Inflammatory macrophage (primary cell): Measurements from ENCODE around the gene AATF.

Source experiments
- DNase-seq, 2 donors: peaks; one replicate each; pipeline ENCODE4 v3.0.0-alpha.2; 2020 to 2022
- total RNA-seq, 18 experiments: gene quantifications; one replicate each; lab custom pipeline; 2026; ENCODE audit warnings: mixed read lengths in 6 of 18, inconsistent platforms in 2 of 18; lab: John Stamatoyannopoulos, UW

Gene AATF, protein sequence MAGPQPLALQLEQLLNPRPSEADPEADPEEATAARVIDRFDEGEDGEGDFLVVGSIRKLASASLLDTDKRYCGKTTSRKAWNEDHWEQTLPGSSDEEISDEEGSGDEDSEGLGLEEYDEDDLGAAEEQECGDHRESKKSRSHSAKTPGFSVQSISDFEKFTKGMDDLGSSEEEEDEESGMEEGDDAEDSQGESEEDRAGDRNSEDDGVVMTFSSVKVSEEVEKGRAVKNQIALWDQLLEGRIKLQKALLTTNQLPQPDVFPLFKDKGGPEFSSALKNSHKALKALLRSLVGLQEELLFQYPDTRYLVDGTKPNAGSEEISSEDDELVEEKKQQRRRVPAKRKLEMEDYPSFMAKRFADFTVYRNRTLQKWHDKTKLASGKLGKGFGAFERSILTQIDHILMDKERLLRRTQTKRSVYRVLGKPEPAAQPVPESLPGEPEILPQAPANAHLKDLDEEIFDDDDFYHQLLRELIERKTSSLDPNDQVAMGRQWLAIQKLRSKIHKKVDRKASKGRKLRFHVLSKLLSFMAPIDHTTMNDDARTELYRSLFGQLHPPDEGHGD
- 18.8 to 76.9 (median 56.7) reads per million in 18 experiments for total RNA-seq

DNA sequence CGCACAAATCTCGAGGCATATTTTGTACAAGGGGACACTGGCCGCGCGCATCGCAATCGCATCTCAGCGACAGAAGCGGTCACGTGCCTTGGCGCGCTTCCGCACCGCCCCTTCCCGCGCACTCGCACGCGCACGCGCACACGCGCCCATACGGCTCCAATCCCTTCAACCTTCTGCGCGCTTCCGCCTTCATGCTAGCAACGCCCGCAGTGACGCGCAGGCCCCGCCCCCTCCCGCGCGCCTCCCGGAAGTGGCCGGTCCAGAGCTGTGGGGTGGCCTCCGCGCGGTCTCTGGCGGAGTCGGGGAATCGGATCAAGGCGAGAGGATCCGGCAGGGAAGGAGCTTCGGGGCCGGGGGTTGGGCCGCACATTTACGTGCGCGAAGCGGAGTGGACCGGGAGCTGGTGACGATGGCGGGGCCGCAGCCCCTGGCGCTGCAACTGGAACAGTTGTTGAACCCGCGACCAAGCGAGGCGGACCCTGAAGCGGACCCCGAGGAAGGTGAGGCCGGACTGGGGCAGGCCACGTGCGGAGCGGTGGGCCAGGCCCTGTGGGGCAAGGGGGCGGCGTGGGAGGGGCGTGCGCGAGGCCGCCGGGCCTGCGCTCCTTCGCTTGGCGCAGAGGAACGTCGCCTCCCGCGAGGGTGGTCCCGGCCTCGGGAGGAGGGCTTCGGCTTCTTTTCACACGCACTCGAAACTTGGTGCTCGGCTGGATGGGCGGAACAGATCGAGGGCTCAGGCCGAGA is at the start of gene AATF:
TSS of gene AATF (plus strand) at position 238 of the 744 bp plus-strand sequence. CDS start at position 410, 172 bp downstream.
- DNase-seq: peak; percentile 98

DNA sequence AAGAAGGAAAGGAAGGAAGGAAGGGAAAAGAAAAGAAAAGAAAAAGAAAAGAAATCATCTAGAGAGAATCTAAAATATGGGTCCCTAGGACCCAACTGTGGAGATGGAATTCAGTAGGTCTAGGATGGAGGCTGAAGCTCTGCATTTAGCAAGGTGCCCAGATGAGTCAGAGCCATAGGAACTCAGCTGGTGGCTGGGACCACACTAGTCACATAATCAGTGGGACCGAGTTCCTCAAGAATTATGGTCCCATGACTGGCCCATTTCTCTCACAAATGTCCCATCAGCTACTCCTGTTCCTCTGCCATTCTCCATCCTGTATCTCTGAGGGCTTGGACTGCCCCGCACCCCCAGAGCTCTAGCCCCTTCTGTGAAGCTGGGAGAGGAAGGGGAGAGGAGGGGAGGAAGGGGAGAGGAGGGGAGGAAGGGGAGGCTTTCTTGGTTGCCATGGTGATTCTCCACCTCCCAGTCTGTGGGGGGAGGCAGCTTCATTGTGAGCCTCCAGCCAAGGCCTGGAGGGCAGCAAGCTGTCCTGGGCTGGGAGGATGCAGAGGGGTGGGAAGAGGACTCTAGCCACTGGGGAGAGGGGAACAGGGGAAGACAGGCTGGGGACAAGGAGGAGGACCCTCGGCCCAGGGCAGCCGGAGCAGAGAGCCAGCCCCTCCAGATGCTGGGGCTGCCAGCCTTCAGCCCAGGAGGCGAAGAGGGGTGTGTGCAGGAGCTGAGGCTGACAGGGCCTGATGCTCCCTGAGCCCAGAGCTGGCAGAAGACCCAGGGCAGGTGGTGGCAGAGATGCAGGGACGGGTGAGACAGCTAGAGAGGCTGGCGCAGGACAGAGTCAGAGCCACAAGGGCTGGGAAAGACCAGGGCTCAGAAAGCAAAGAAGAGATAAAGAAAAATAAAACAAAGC is 49.2 kb upstream of the AATF start:
- DNase-seq: peak in 1 of 2 donors; percentile 3

DNA sequence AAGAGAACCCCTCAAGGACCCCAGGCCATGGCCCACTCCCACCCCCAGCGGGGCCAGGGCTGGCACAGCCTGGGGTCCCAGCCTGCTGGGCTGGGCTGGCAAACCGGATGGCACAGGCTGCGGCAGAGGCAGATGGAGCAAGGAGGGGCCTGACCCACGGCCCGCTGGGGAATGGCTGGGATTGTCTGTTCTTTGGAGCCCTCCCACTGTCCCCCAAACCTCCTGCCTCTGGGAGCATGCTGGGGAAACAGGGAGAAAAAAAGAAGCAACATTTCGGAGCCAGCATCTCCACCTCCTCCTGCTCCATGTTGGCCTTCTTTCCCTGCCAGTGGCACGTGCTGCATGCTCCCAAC is 48.6 kb upstream of the AATF start:
- DNase-seq: no peak

DNA sequence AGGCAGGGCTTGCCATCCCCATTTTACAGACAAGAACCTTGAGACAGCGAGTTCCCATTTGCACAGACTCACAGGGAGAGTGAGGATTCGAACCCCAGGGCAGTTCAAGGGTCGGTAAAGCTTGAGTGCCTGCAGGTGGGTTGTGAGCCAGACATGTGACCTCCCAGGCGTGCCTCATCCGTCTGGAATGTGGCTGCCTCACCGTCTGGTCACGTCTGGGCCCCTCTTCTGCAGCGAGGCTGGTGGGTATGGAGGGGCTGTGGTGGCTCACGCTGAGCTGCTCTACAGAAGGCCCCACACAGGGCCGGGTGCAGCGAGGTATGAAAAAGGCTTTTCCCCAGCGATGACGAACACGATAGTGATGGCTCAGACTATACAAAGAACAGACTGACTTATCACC is 47.2 kb upstream of the AATF start:
- no peak for DNase-seq

DNA sequence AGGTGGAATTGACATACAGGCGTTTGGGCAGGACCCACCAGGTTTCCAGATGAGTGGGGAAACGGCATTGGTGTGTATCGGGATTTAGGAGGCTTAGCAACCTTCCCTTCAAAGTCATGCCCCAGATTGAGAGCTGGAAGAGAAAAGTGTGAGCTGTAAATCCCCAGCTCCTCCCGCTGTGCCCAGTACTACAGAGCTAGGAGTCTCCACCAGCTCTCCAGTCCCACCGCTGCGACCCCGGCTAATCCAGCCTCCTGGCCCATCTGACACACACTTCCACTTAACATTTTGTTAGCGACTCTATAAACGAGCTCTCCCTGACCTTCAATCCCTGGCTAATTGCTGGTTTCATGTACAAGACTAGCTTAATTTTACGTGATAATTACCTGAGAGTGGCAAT is 41.3 kb upstream of the AATF start:
- no peak for DNase-seq

DNA sequence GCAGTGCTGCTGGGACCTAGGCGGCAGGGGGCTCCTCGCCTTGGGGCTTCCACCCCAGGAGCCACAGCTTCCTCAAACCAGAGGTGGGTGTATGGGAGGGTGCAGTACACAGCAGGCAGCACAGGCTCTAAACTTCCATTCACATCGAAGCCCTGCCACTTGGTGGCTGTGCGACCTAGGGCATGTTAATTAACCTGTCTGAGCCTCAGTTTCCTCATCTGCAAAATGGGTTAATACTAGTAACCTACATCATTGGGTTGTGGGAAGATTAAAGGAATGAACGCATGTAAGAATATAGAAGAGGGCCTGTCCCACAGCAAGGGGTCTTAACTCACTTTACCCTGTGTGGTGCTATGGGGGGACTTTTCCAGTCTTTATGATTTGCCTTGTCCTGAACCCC is 38.2 kb upstream of the AATF start:
- DNase-seq: no peak

DNA sequence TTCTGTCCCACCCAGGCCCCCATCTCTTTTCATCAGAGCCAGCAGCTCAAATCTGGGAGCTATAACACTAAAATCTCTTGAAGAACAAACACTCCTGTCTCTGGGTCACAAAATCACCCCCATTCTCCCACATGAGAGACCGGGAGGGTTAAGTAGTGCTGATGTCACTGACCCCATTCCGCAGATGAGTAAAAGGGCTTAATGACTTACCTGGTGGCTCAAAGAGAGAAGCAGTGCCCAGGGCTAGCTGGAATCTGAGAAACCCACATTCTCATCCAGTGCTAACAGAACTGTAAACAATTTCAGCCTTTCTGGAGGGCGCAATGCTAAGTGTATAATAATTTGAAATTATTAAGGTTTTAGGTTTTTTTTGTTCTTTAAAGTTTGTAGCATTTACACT is 37.8 kb upstream of the AATF start:
- no peak for DNase-seq

DNA sequence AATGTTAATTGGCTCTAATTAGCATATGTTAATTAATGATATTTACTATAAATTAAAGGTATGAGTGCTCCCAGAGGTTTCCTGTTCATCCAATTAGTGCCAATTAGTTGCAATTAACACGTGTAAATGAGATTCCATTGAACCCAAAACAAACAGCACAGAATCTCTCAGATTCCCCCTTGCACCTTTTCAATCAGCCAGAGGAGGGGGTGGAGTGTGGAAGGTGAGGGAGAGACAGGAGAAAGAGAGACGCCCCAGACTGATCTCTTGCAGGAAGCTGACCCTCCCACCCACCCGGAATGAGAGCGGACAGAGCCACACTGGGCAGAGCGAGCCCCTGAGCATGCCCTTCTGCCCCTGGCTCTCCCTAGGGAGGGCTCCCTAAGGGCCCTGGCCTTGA is 35.6 kb upstream of the AATF start:
- DNase-seq: no peak

DNA sequence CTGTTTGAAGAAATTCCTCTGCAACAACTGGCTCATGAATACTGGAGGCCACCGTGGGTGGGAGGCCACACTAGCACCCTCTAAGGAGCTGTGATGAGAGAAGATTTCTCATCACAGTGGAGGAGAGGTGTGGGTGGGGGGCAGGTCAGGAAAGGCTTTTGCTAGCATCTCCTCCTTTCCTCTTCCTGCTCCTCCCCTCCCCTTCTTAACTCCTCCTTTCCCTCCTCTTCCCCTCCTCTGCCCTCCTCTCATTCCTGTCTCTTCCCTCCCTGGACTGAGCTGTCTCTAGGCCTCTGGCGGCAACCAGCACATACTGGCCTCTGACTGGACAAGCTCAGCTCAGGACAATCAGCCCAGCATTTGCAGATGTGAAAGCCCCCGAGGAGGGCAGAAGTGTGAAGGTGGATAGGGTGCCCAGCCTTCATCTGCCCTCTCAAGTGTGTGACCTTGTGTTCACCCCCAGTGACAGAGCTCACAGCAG is 30.5 kb upstream of the AATF start:
- peak; percentile 11 to 64 for DNase-seq

DNA sequence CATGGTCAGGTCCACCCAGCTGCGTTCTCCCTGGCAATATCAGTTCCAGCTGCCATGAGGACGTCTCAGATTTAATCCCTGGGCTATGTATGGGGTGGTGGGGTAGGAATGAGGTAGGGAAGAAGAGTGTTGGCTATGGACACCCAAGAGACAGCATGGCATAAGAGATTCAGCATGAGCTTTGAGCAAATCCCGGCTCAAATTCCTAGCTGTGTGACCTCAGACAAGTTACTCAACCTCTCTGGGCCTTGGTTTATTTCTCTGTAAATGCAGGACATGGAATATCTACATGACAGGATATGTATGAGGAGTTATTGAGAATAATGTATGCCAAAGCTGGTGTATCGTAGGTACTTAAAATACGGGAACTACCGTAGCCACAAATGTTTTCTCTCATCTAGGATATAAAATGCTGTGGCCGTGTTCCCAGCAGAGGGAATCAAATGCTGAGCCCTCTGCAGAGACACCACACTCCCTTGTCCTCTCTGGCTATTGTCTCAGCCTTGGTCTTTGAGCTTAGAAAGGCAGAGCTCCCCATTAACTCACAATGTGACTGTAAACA is 29.3 kb upstream of the AATF start:
- no peak for DNase-seq

DNA sequence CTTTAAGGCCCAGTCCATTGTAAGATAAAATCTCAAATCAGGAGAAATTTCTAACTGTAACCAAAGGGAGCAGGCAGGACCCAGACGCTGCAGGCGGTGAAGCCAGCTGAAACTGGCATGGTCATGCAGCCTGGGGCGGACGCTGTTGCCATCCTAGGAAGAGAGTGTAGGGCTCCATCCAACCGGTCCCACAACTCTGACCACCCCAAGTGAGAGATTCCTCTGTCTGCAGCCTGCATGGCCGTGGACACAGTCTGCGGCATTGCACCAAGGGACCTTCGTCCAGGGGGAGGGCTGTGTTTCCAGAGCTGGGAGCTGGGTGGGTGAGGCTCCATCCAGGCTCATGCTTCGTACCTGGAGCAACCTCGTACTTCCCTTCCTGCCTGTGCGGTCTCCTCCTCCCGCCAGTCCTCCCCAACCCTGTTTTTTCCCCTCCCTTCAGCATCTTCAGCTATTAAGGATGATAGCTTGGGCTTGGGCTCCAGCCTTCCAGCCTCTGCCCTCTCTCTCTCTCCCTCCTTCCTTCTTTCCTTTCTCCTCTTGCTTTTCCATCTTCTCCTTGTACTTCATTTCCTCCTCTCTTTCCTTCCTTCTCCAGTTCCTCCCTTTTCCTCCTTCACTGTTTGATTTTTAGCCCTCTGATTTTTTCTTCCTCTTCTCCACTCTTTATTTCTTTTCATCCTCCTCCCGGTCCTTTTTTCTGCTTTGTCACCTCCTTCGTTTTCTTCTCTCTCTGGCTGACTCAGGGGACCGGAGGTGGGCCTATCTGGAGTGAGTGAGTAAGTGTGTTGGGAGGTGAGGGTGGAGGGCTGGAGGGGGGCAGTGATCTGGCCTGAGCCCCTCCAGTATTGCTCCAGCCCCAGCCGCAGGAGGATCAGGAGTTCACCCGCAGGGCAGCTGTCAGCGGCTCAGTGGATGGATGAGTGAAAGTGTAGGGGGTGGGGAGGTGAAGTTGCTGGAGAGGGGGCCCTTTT is 28.4 kb upstream of the AATF start:
- no peak for DNase-seq

DNA sequence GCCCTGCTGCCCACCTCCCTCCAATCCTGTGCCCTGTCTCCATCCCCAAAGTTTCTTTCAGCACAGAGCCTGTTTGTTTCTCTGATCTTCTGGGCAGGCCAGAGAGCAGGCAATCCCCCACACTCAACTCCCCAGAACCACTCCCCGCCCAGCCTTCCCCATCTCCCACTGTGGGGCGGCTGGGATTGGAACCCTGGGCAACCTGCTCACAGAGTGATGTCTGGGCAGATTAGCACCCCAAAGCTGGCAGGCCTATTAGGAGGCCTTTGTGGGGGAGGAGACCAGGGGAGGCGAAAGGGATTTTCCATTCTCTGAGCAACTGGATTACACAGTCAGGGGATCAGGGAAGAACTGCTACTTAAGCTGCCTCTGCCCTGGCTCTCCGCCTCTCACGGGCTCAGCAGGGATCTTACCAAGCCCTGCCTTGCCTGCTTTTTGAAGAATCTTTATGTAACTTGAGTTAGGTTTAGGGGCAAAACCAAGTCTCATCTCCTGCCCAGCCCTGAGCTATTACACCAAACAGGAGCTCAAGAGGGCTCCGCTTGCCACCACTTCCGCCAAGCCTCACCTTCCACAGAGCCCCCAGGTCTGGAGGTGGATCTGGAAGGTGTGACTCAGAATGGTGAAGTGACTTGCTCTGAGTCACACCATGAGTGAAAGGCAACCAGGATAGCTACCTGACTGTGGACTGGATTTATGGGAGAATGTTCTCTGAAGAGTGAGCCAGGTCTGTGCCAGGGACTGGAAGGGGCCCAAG is 27.5 kb upstream of the AATF start:
- no peak for DNase-seq

DNA sequence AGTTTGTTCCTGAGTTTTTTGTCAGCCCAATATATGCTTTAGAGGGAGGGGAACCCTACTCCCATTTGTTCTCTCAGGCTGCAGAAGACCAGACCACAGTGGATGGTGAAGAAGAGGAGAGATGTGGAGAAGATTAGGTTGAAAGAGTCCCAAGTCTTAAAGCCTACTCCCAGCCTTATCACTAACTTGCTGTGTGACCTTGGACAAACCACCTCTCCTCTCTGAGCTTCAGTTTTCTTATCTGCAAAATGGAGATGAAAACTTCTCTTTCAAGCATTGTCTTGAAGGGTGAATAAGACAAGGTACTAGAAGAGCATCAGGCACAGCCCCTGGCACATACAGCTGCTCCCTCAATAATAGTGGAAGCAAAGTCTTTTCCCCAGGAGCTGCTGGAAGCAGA is 26.6 kb upstream of the AATF start:
- DNase-seq: no peak

DNA sequence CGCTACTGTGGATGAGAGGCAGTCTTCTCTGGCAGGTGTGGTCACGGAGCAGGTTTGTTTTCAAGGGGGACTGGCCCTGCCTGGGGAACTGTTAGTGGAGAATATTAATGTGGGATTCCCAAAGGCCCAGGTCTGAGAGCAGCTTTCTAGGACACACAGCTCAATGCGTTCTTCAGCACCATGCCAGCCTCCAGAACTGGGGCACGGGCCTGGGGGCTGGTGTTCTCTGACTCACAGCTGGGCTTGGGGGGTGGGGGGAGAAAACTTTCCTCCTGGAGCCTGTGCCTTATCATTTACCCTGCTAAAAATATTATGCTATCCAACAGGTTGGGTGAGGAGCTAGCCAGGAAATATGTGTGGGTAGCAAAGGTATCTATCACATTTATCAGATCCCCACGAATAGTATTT is 24.9 kb upstream of the AATF start:
- no peak for DNase-seq

DNA sequence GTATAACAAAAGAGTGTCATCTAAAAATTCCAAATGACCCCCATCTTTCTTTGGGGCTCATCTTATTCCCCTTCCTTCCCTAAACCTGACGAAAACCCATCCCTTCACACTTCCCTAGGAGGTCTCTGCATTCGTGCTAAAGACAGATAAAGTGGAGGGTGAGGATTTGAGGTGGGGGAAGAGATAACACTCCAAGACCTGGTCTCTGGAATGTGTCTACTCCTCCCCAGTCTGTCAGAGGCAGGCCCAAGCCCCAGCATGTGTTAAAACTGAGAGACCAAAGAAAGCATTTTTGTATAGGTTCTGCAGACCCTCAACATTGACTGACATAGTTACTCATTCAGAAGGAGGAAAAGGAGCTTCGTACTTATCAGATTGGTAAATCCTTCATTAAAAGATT is 22.5 kb upstream of the AATF start:
- DNase-seq: no peak

DNA sequence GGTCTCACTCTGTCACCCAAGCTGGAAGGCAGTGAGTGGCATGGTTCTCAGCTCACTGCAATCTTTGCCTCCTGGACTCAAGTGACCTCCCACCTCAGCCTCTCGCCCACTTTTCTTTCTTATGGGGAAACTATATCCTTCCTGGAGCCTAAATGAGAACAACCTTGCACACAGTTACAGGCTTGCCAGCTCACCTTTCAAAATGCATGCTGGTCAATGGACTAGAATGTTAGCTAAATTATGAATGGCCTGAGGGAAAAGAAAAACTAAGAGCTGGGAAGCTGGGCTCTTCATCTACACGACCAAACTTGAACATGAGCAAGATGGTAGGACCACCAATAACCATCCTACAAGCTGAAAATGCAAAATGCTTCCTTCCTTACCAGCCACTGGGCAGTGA is 22.1 kb upstream of the AATF start:
- no peak for DNase-seq

DNA sequence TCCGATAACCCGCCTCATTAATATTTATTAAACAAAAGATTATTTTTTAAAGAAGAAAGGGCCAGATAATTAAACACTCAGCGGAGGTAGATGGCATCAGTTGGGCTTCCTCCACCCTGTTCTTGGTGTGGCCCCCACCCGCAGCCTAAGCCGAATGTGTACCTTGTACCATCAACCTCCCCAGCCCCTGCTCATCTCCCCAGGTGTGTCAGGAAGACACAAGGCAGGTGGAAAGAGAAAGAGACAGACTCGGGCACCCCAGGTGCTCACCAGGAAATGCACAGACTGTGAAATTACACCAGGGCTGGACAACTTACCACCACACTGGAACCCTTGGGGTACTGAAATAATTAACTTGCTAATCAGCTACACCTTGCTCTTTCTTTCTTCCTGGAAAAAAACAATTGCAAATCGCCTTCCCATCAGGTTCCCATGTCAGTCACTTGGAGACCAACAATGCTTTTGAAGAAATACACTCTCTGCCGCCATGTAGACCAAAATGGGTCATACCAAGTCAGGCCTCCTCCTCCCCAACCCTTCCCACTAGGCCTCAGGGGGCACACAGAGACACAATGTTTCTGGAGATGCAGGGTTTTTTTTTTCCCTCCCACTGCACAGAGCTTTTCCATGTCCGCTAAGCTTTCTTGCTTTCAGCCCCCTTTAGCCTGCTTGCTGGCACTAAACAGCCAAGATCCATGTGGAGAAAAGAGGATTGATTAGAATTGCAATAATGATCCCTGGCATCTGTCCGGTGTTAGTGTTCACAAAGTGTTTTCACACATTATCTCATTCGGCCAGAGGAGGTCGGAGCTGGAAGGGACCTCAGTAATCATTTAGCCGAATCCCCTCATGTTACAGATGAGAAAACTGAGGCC is 20.0 kb upstream of the AATF start:
- DNase-seq: no peak

DNA sequence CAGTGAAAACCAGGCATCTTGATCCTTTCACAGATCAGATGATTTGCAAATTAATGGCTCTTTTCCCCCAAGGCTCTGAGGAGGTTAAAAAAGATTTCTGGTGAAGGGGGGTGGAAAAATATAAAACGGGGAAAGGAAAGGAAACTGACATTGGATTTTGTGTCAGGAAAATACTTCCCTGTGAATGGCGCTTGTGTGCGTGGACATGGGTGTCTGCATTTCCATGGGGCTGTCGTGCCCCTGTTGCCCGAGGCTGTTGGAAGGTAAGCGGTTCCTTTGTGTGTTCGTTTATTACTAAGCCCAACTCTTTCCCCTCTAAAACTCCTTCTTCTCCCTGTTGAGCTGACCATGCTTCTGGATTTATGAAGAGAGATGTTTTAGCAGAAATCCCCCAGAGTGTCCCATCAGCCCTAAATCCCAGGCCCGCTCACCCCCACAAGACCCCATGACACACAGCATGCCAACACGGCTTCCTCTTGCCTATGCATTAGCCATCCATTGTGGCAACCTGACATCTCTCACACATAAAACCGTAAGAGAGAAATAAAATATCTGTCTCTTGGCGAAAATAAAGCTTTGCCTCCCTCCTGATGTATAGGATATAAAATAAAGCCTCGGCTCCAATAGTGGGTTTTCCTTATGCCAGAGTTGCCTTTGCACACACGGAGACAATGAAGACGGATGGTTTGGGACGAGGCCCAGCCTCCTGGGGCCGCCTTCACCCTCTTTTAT is 18.7 kb upstream of the AATF start:
- DNase-seq: no peak

DNA sequence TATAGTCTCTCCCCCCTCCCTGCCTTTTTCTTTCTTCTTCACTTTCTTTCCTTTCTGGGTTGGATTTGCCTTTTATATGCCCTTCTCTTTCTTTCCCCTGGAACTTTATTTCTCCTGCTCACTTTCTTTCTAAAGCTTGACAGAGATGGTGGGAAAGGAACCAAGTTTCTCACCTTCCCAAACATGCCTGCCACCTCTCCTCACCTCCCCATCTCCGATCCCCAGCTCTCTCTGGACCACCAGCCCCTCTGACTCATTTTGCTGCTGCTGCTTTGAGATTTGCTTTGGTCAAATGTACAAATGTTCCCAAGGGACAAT is 18.2 kb upstream of the AATF start:
- no peak for DNase-seq
